Trophoblast cell (in vitro differentiated cells and primary cell): Measurements from ENCODE around the gene MXD3.
A peak's percentile ranks its signal among the peaks of the same experiment; 100 is the strongest.
"Not testable (repeated sequence)": the region's sequence is repeated elsewhere in the genome, so short reads cannot be mapped to it uniquely, and the experiment has no call there.

Experiments used
- DNase-seq, 2 donors: peaks; one replicate each; pipeline ENCODE4 v3.0.0-alpha.2; 2016
- H2AFZ ChIP-seq: 2 replicates; pipeline ENCODE4 v1.6.1; 2013; ENCODE audit warnings: low read length, moderate library complexity, mild to moderate bottlenecking; ENCODE audit not compliant: insufficient read depth, poor library complexity
- H2AK5ac ChIP-seq: 2 replicates; pipeline ENCODE4 v1.6.1; 2013; ENCODE audit warnings: mild to moderate bottlenecking, low read length
- H2BK120ac ChIP-seq: 2 replicates; pipeline ENCODE4 v1.6.1; 2013; ENCODE audit warnings: low read length, mild to moderate bottlenecking, moderate library complexity; ENCODE audit not compliant: insufficient read depth, poor library complexity
- H2BK12ac ChIP-seq: 2 replicates; pipeline ENCODE4 v1.6.1; 2013; ENCODE audit warnings: mild to moderate bottlenecking, low read length, moderate library complexity
- H2BK5ac ChIP-seq: 2 replicates; pipeline ENCODE4 v1.6.1; 2013; ENCODE audit warnings: low read length, low read depth, moderate library complexity, mild to moderate bottlenecking; ENCODE audit not compliant: poor library complexity
- H3K14ac ChIP-seq: 2 replicates; pipeline ENCODE4 v1.6.1; 2013; ENCODE audit warnings: mild to moderate bottlenecking, low read length
- H3K18ac ChIP-seq: 2 replicates; pipeline ENCODE4 v1.6.1; 2013; ENCODE audit warnings: mild to moderate bottlenecking, low read length
- H3K23ac ChIP-seq: 2 replicates; pipeline ENCODE4 v1.6.1; 2013; ENCODE audit warnings: low read length
- H3K27ac ChIP-seq: 2 replicates; pipeline ENCODE4 v1.5.1; 2013; ENCODE audit warnings: low read depth, mild to moderate bottlenecking, inconsistent platforms, low read length, moderate library complexity
- H3K27me3 ChIP-seq: 2 replicates; pipeline ENCODE4 v1.6.1; 2013; ENCODE audit warnings: inconsistent platforms, mild to moderate bottlenecking, low read length, moderate library complexity; ENCODE audit not compliant: insufficient read depth
- H3K36me3 ChIP-seq, 2 experiments: 1 replicate in 1 of 2; 2 replicates in 1 of 2; pipeline ENCODE4 v1.6.1; 2013; ENCODE audit warnings: low read length in 2 of 2, mild to moderate bottlenecking in 2 of 2, moderate library complexity in 1 of 2; ENCODE audit not compliant: insufficient read depth in 2 of 2, control insufficient read depth in 1 of 2
- H3K4ac ChIP-seq: 2 replicates; pipeline ENCODE4 v1.6.1; 2013; ENCODE audit warnings: low read depth, mild to moderate bottlenecking, low read length, moderate library complexity
- H3K4me1 ChIP-seq, 2 experiments: 1 replicate in 1 of 2; 2 replicates in 1 of 2; pipeline ENCODE4 v1.6.1; 2013; ENCODE audit warnings: low read length in 2 of 2, mild to moderate bottlenecking in 2 of 2, moderate library complexity in 1 of 2; ENCODE audit not compliant: insufficient read depth in 2 of 2, control insufficient read depth in 1 of 2
- H3K4me2 ChIP-seq: 2 replicates; pipeline ENCODE4 v1.6.1; 2013; ENCODE audit warnings: inconsistent platforms, mild to moderate bottlenecking, low read length, moderate library complexity
- H3K4me3 ChIP-seq: 2 replicates; pipeline ENCODE4 v1.5.1; 2013; ENCODE audit warnings: mild to moderate bottlenecking, low read depth, low read length, inconsistent platforms
- H3K79me1 ChIP-seq: one replicate; pipeline ENCODE4 v1.6.1; 2013; ENCODE audit warnings: low read length
- H3K79me2 ChIP-seq: 2 replicates; pipeline ENCODE4 v1.6.1; 2013; ENCODE audit warnings: low read length, mild to moderate bottlenecking; ENCODE audit not compliant: control insufficient read depth, insufficient read depth, poor library complexity
- H3K9ac ChIP-seq: 2 replicates; pipeline ENCODE4 v1.6.1; 2013; ENCODE audit warnings: mild to moderate bottlenecking, low read length
- H3K9me3 ChIP-seq: 2 replicates; pipeline ENCODE4 v1.6.1; 2013; ENCODE audit warnings: low read depth, mild to moderate bottlenecking, control low read depth, inconsistent platforms, low read length; ENCODE audit not compliant: insufficient read depth
- H4K12ac ChIP-seq: 2 replicates; pipeline ENCODE4 v1.6.1; 2013; ENCODE audit warnings: low read depth, mild to moderate bottlenecking, low read length, moderate library complexity
- H4K8ac ChIP-seq: 2 replicates; pipeline ENCODE4 v1.6.1; 2013; ENCODE audit warnings: low read depth, mild to moderate bottlenecking, low read length, moderate library complexity
- H4K91ac ChIP-seq: one replicate; pipeline ENCODE4 v1.6.1; 2013; ENCODE audit warnings: low read depth, mild to moderate bottlenecking, low read length, moderate library complexity
- whole genome bisulfite sequencing: extraction: QIAGEN DNeasy Blood & Tissue Kit; methylation state at CpG from one replicate; pipeline ENCODE4 v1.1.7; 2013; ENCODE audit warnings: missing lambda C conversion rate; ENCODE audit not compliant: insufficient read length, insufficient coverage; ENCODE audit errors: extremely low coverage; 5-methylcytosine and 5-hydroxymethylcytosine counted together

The MXD3 gene

GRCh38 chr5:177343777-177344176 lies 32.1 kb upstream of the MXD3 start:
- no peak overlapping the region for H3K4me2 ChIP-seq
- H4K91ac ChIP-seq: no peak overlapping the region

GRCh38 chr5:177343000-177343399 lies 31.3 kb upstream of the MXD3 start:
- not testable (repeated sequence) for H2AFZ ChIP-seq, H2BK12ac ChIP-seq, H4K8ac ChIP-seq, H2BK120ac ChIP-seq, H3K14ac ChIP-seq, H3K79me2 ChIP-seq, H4K91ac ChIP-seq, H3K27me3 ChIP-seq, H3K23ac ChIP-seq, H3K79me1 ChIP-seq, H3K9me3 ChIP-seq, H3K4ac ChIP-seq, H3K4me1 ChIP-seq, H3K4me2 ChIP-seq, DNase-seq, H4K12ac ChIP-seq, H3K9ac ChIP-seq, H3K18ac ChIP-seq, H3K4me3 ChIP-seq, H2BK5ac ChIP-seq, H2AK5ac ChIP-seq, H3K27ac ChIP-seq
- WGBS: no CpG with 5 or more reads among the region's 14 CpGs
- H3K36me3 ChIP-seq: peaks cover 24 to 31% of the 10 kb centered on the region in 2 experiments

More at GRCh38 chr5:177343777-177344176, 32.1 kb upstream of the MXD3 start:
- Histone ChIP-seq H4K8ac (no peak overlapping the region), H3K9ac (no peak overlapping the region), H3K27ac (no peak overlapping the region), H3K18ac (no peak overlapping the region), H2BK5ac (no peak overlapping the region), H4K12ac (no peak overlapping the region), H2BK12ac (no peak overlapping the region), H3K23ac (no peak overlapping the region), H2BK120ac (no peak overlapping the region), H3K36me3 (peaks cover 16 to 23% of the 10 kb centered on the region in 2 experiments), H3K79me2 (peaks cover 3% of the 10 kb centered on the region), H3K9me3 (peaks cover 1% of the 10 kb centered on the region), H3K27me3 (no peaks in the 10 kb centered on the region), H3K4me1 (peaks cover 0 to 3% of the 10 kb centered on the region in 2 experiments), H2AK5ac (no peak overlapping the region), H2AFZ (no peak overlapping the region), H3K79me1 (no peaks in the 10 kb centered on the region), H3K14ac (no peak overlapping the region), H3K4ac (no peak overlapping the region), H3K4me3 (no peak overlapping the region)
- no peak for DNase-seq
- WGBS: no CpG with 5 or more reads among the region's 6 CpGs

GRCh38 chr5:177339107-177339638 lies 27.5 kb upstream of the MXD3 start:
- Histone ChIP-seq H4K8ac (no peak overlapping the region), H3K4me1 (peaks cover 0 to 3% of the 10 kb centered on the region in 2 experiments), H3K4ac (no peak overlapping the region), H2BK5ac (no peak overlapping the region), H3K14ac (no peak overlapping the region), H3K79me2 (peaks cover 2% of the 10 kb centered on the region), H4K91ac (no peak overlapping the region), H3K79me1 (no peaks in the 10 kb centered on the region), H2AFZ (no peak overlapping the region), H3K36me3 (peaks cover 56 to 60% of the 10 kb centered on the region in 2 experiments), H2AK5ac (no peak overlapping the region), H4K12ac (peak overlapping the region; percentile 31), H3K18ac (no peak overlapping the region), H2BK12ac (no peak overlapping the region), H3K4me2 (no peak overlapping the region), H2BK120ac (no peak overlapping the region), H3K27me3 (no peaks in the 10 kb centered on the region), H3K4me3 (peak overlapping the region; percentile 14), H3K9me3 (no peaks in the 10 kb centered on the region), H3K27ac (no peak overlapping the region), H3K9ac (no peak overlapping the region), H3K23ac (no peak overlapping the region)
- no CpG with 5 or more reads among the region's 11 CpGs for WGBS
- no peak for DNase-seq

GRCh38 chr5:177338251-177339106 lies 26.8 kb upstream of the MXD3 start:
- H2AFZ ChIP-seq: no peak overlapping the region
- no peak overlapping the region for H3K4ac ChIP-seq
- DNase-seq: no peak
- H3K23ac ChIP-seq: no peak overlapping the region
- no peak overlapping the region for H3K27ac ChIP-seq
- H3K27me3 ChIP-seq: no peaks in the 10 kb centered on the region
- no peaks in the 10 kb centered on the region for H3K9me3 ChIP-seq
- H3K36me3 ChIP-seq: peaks cover 63% of the 10 kb centered on the region in 2 experiments
- H2BK12ac ChIP-seq: no peak overlapping the region
- H3K79me2 ChIP-seq: peaks cover 2% of the 10 kb centered on the region
- H3K18ac ChIP-seq: no peak overlapping the region
- H2BK120ac ChIP-seq: no peak overlapping the region
- H2BK5ac ChIP-seq: no peak overlapping the region
- no peaks in the 10 kb centered on the region for H3K79me1 ChIP-seq
- no peak overlapping the region for H3K4me2 ChIP-seq
- no CpG with 5 or more reads among the region's 22 CpGs for WGBS
- no peak overlapping the region for H3K9ac ChIP-seq
- H2AK5ac ChIP-seq: no peak overlapping the region
- no peak overlapping the region for H3K4me3 ChIP-seq
- no peak overlapping the region for H4K8ac ChIP-seq
- H4K91ac ChIP-seq: no peak overlapping the region
- no peak overlapping the region for H4K12ac ChIP-seq
- H3K14ac ChIP-seq: no peak overlapping the region
- peaks cover 0 to 3% of the 10 kb centered on the region in 2 experiments for H3K4me1 ChIP-seq
